PC-9 (cell line): ENCODE data around the gene GALNT13. TPM values are rescaled to one million over a fixed set of nuclear protein-coding genes. Genes with fewer than 3 reads are reported as not detected.

ENCODE experiments used
- BruUV-seq: library from RNA; stranded (reverse); fragments of 400-500 nt; replicated peaks from 2 replicates; lab custom pipeline; 2021; lab: Mats Ljungman, UMichigan
- CTCF ChIA-PET: fragments of 300-600 bp; sonication (Branson Sonifier 250); formaldehyde crosslinking; loops from one replicate; lab custom pipeline; 2022; ENCODE audit warnings: antibody characterized with exemption; lab: Charles Lee
- POLR2A ChIA-PET: fragments of 300-600 bp; sonication (Branson Sonifier 250); formaldehyde crosslinking; loops from one replicate; lab custom pipeline; 2022; ENCODE audit warnings: antibody characterized with exemption; ENCODE audit not compliant: unreplicated experiment; lab: Charles Lee
- DNase-seq, 2 experiments: peaks; one replicate each; pipeline versions ENCODE4 v3.0.0 to v3.0.0-alpha.2; 2015 to 2022; ENCODE audit warnings: mixed read lengths in 1 of 2
- H2AFZ ChIP-seq: fragments of 200-600 bp; sonication (generic); 2 replicates; pipeline ENCODE4 v1.8.1; 2017; ENCODE audit warnings: antibody characterized with exemption
- H3F3A ChIP-seq: fragments of 200-600 bp; sonication (generic); 2 replicates; pipeline ENCODE4 v1.8.1; 2017; ENCODE audit warnings: antibody characterized with exemption, mild to moderate bottlenecking, low read depth; ENCODE audit not compliant: insufficient read depth
- H3K27ac ChIP-seq: fragments of 200-600 bp; sonication (generic); 2 replicates; pipeline ENCODE4 v1.6.1; 2016; ENCODE audit warnings: mixed run types
- H3K27me3 ChIP-seq: fragments of 200-600 bp; sonication (generic); 2 replicates; pipeline ENCODE4 v1.6.1; 2016; ENCODE audit warnings: low read depth, mixed run types; ENCODE audit not compliant: insufficient read depth
- H3K36me3 ChIP-seq: fragments of 200-600 bp; sonication (generic); 2 replicates; pipeline ENCODE4 v1.6.1; 2016; ENCODE audit warnings: low read depth, mixed run types
- H3K4me1 ChIP-seq: fragments of 200-600 bp; sonication (generic); replicated peaks from 2 replicates; pipeline ENCODE4 v1.6.1; 2016; ENCODE audit warnings: mixed run types; ENCODE audit not compliant: insufficient read depth
- H3K4me2 ChIP-seq: fragments of 200-600 bp; sonication (generic); 2 replicates; pipeline ENCODE4 v1.6.1; 2017; ENCODE audit warnings: mixed run types
- H3K4me3 ChIP-seq: fragments of 200-600 bp; sonication (generic); 2 replicates; pipeline ENCODE4 v1.6.1; 2016; ENCODE audit warnings: mixed run types
- H3K79me2 ChIP-seq: fragments of 200-600 bp; sonication (generic); 2 replicates; pipeline ENCODE4 v1.6.1; 2017; ENCODE audit warnings: low read depth, mixed run types
- H3K9me2 ChIP-seq: fragments of 200-600 bp; sonication (generic); 2 replicates; pipeline ENCODE4 v1.8.1; 2017; ENCODE audit warnings: mild to moderate bottlenecking; ENCODE audit not compliant: insufficient read depth
- H3K9me3 ChIP-seq: fragments of 200-600 bp; sonication (generic); 2 replicates; pipeline ENCODE4 v1.8.1; 2016; ENCODE audit warnings: low read depth; ENCODE audit not compliant: insufficient read depth
- H4K20me1 ChIP-seq: fragments of 200-600 bp; sonication (generic); 2 replicates; pipeline ENCODE4 v1.8.1; 2017; ENCODE audit not compliant: insufficient read depth
- CTCF ChIP-seq: fragments of 200-600 bp; sonication (generic); conservative IDR thresholded peaks from 2 replicates; pipeline ENCODE4 v1.6.1; 2017; ENCODE audit warnings: mixed run types, antibody characterized with exemption, mild to moderate bottlenecking, moderate library complexity
- EZH2 ChIP-seq: fragments of 200-600 bp; sonication (generic); IDR thresholded peaks from 2 replicates; pipeline ENCODE4 v1.8.0; 2017; ENCODE audit warnings: antibody characterized with exemption, low read depth
- intact Hi-C: fragments of 100-400 bp; cut with micrococcal nuclease; formaldehyde crosslinking; loops from one replicate; pipeline ENCODE4 v1.10.0; 2022; ENCODE audit not compliant: unreplicated experiment
- total RNA-seq: library from RNA; stranded (reverse); gene quantifications from 2 replicates; pipeline ENCODE4 v1.2.3, GENCODE V29; 2021

GALNT13 gene
- total RNA-seq, 1 experiment from 2014 or later, result 3.6 TPM

GRCh38 chr2:154370873-154371272 is 499.2 kb downstream of the GALNT13 start:
- no peak overlapping the region for H3K4me2 ChIP-seq
- H3K9me2 ChIP-seq, result no peaks in the 10 kb centered on the region
- H3K27ac ChIP-seq, result no peak overlapping the region
- H3K79me2 ChIP-seq, result no peaks in the 10 kb centered on the region
- TF ChIP-seq CTCF (no peak), EZH2 (no peak)
- no peaks in the 10 kb centered on the region for H3F3A ChIP-seq
- H3K4me1 ChIP-seq, result no peaks in the 10 kb centered on the region
- no peak for DNase-seq
- H3K9me3 ChIP-seq, result no peaks in the 10 kb centered on the region
- no peaks in the 10 kb centered on the region for H3K27me3 ChIP-seq
- ChIA-PET CTCF (no interaction called here), POLR2A (no interaction called here)
- no peaks in the 10 kb centered on the region for H4K20me1 ChIP-seq
- H3K4me3 ChIP-seq, result no peak overlapping the region
- no peak overlapping the region for H2AFZ ChIP-seq
- intact Hi-C loops, result loop anchor here (10.0 kb wide), 2 partner anchors 1206 to 1626 kb away; no protein-coding TSS in a partner anchor
- BruUV-seq, result no TSS peak
- H3K36me3 ChIP-seq, result no peaks in the 10 kb centered on the region

- no peaks in the 10 kb centered on the region for H4K20me1 ChIP-seq
- H3K9me3 ChIP-seq, result no peaks in the 10 kb centered on the region
- H3K4me1 ChIP-seq, result no peaks in the 10 kb centered on the region
- no peaks in the 10 kb centered on the region for H3K36me3 ChIP-seq
- ChIA-PET POLR2A (no interaction called here), CTCF (no interaction called here)
- no peak overlapping the region for H3K27ac ChIP-seq
- H3K79me2 ChIP-seq, result no peaks in the 10 kb centered on the region
- H3K9me2 ChIP-seq, result no peaks in the 10 kb centered on the region
- intact Hi-C loops, result loop anchor here (10.0 kb wide), 2 partner anchors 1210 to 1630 kb away; no protein-coding TSS in a partner anchor
- no peak overlapping the region for H2AFZ ChIP-seq
- DNase-seq, result no peak
- H3K27me3 ChIP-seq, result no peaks in the 10 kb centered on the region
- BruUV-seq, result no TSS peak
- no peak overlapping the region for H3K4me2 ChIP-seq
- TF ChIP-seq CTCF (no peak), EZH2 (no peak)
- no peaks in the 10 kb centered on the region for H3F3A ChIP-seq
- H3K4me3 ChIP-seq, result no peak overlapping the region
Measured at GRCh38 chr2:154374416-154374815, 502.7 kb downstream of the GALNT13 start.

- TF ChIP-seq CTCF (peak; percentile 59), EZH2 (no peak)
- Histone ChIP-seq H4K20me1 (no peaks in the 10 kb centered on the region), H3K79me2 (no peaks in the 10 kb centered on the region), H3K9me2 (no peaks in the 10 kb centered on the region), H3F3A (no peaks in the 10 kb centered on the region), H2AFZ (no peak overlapping the region), H3K4me2 (no peak overlapping the region), H3K9me3 (no peaks in the 10 kb centered on the region), H3K4me3 (no peak overlapping the region), H3K27ac (no peak overlapping the region), H3K4me1 (no peaks in the 10 kb centered on the region), H3K36me3 (no peaks in the 10 kb centered on the region), H3K27me3 (no peaks in the 10 kb centered on the region)
- no TSS peak for BruUV-seq
- intact Hi-C loops, result loop anchor here (5.0 to 10.0 kb wide), 3 partner anchors 503 to 1631 kb away; partner anchors contain the start of gene GALNT13
- DNase-seq, result no peak
- ChIA-PET POLR2A (no interaction called here), CTCF (no interaction called here)
Measured at GRCh38 chr2:154375579-154375931, 503.8 kb downstream of the GALNT13 start.
